Esophagus muscularis mucosa (tissue), 4 donors: ENCODE measurements around the gene PTCHD1. TPM values are rescaled to one million over a fixed set of nuclear protein-coding genes. Genes with fewer than 3 reads are reported as not detected.

Experiments
- DNase-seq: peaks from one replicate; pipeline ENCODE4 v3.0.0-alpha.2; 2017; ENCODE audit errors: extremely low spot score
- H3K27ac ChIP-seq, 4 donors: fragments of 200-600 bp; sonication (generic); replicated peaks in 1 of 4; 1 replicate in 3 of 4; 2 replicates in 1 of 4; pipeline ENCODE4 v1.5.1; 2016 to 2019; ENCODE audit warnings: mild to moderate bottlenecking in 1 of 4
- H3K27me3 ChIP-seq, 4 donors: fragments of 200-600 bp; sonication (generic); one replicate each; pipeline versions ENCODE4 v1.5.1 to v1.6.0; 2016 to 2019
- H3K36me3 ChIP-seq, 4 donors: fragments of 200-600 bp; sonication (generic); one replicate each; pipeline ENCODE4 v1.5.1; 2016 to 2019
- H3K4me1 ChIP-seq, 4 donors: fragments of 200-600 bp; sonication (generic); one replicate each; pipeline ENCODE4 v1.5.1; 2016 to 2019
- H3K4me3 ChIP-seq, 4 donors: fragments of 200-600 bp; sonication (generic); 1 replicate in 2 of 4; 2 replicates in 2 of 4; pipeline ENCODE4 v1.5.1; 2016 to 2019; ENCODE audit warnings: mild to moderate bottlenecking in 4 of 4, moderate library complexity in 1 of 4
- H3K9me3 ChIP-seq, 4 donors: fragments of 200-600 bp; sonication (generic); 1 replicate in 3 of 4; 2 replicates in 1 of 4; pipeline ENCODE4 v1.5.1; 2016 to 2019
- CTCF ChIP-seq, 3 experiments: fragments of 200-600 bp in 2 of 3; fragments of 450-650 bp in 1 of 3; sonication (generic) in 2 of 3; IDR thresholded peaks; one replicate each; pipeline ENCODE4 v1.5.1; 2017 to 2019; ENCODE audit warnings: antibody characterized with exemption in 3 of 3, mild to moderate bottlenecking in 2 of 3, moderate library complexity in 1 of 3
- EP300 ChIP-seq: sonication (generic); formaldehyde crosslinking; IDR thresholded peaks from one replicate; pipeline ENCODE4 v1.6.1; 2017; ENCODE audit warnings: antibody characterized with exemption
- POLR2A ChIP-seq: fragments of 450-650 bp; IDR thresholded peaks from one replicate; pipeline ENCODE4 v1.6.1; 2017; ENCODE audit warnings: antibody characterized with exemption, moderate library complexity, mild to moderate bottlenecking, low read depth
- POLR2AphosphoS5 ChIP-seq, 2 donors: sonication (generic); formaldehyde crosslinking; IDR thresholded peaks; one replicate each; pipeline ENCODE4 v1.6.1; 2017; ENCODE audit warnings: antibody characterized with exemption in 2 of 2
- WGBS: methylation state at CpG from one replicate; pipeline ENCODE4 v1.1.5; 2018; 5-methylcytosine and 5-hydroxymethylcytosine counted together
- intact Hi-C: fragments of 100-400 bp; cut with DNase I; formaldehyde crosslinking; loops from one replicate; pipeline ENCODE4 v1.15.1; 2023
- total RNA-seq, 4 donors: library from RNA; depleted of rRNA; stranded (reverse); fragments of >200 nt; gene quantifications; one replicate each; pipeline versions ENCODE4 v1.1.0 to v1.2.1, GENCODE V29; 2016

Gene PTCHD1
- total RNA-seq, 4 donors from 2014 or later, result 5.8 to 9.1 (median 8.0) TPM

- intact Hi-C loops, result no loop called here
- Histone ChIP-seq H3K9me3 (no peaks in the 10 kb centered on the region), H3K36me3 (no peaks in the 10 kb centered on the region), H3K4me1 (peaks cover 3 to 21% (median 19%) of the 10 kb centered on the region in 4 donors), H3K27ac (peak overlapping the region; percentile 40 to 66 (median 50)), H3K27me3 (no peaks in the 10 kb centered on the region), H3K4me3 (no peak overlapping the region)
- 50% methylated on average over 1 of the region's 1 CpG for WGBS
- no peak for TF ChIP-seq POLR2AphosphoS5 (IDR thresholded peaks at IDR 0.05)
- no peak for TF ChIP-seq EP300
- no peak for TF ChIP-seq POLR2A
- TF ChIP-seq CTCF (IDR thresholded peaks at IDR 0.05), result no peak
- DNase-seq, result no peak
Observed at GRCh38 chrX:23435108-23435507, 100.5 kb downstream of the PTCHD1 start.

GRCh38 chrX:23435575-23435974, 100.9 kb downstream of the PTCHD1 start:
- H3K4me3 ChIP-seq, result no peak overlapping the region
- 62% methylated on average over 2 of the region's 2 CpGs for WGBS
- intact Hi-C loops, result no loop called here
- DNase-seq, result no peak
- no peaks in the 10 kb centered on the region for H3K27me3 ChIP-seq
- no peaks in the 10 kb centered on the region for H3K36me3 ChIP-seq
- H3K27ac ChIP-seq, result peak overlapping the region in 1 of 4 donors; percentile 53
- peaks cover 3 to 21% (median 19%) of the 10 kb centered on the region in 4 donors for H3K4me1 ChIP-seq
- TF ChIP-seq POLR2AphosphoS5 (IDR thresholded peaks at IDR 0.05) (no peak), CTCF (IDR thresholded peaks at IDR 0.05) (no peak), EP300 (no peak), POLR2A (no peak)
- H3K9me3 ChIP-seq, result no peaks in the 10 kb centered on the region

DNA sequence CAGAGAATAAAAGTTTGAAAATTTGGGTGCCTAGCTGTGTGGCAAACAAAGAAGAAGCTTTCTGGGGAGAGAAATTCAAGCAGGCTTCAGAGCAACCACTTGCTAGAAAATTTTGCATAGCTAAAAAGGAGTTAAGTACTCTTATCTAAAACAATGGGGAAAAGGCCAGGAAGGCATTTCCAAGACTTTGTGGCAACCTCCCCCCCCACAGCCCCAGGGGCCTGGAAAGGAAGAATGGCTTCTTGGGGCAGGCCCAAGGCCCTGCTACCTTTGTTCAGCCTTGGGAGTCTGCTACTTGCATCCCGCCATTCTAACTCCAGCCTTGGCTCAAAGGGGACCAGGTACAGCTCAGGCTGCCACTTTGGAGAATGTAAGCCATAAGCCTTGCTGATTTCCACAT, 102.2 kb downstream of the PTCHD1 start:
- Histone ChIP-seq H3K4me3 (no peak overlapping the region), H3K36me3 (no peaks in the 10 kb centered on the region), H3K9me3 (no peaks in the 10 kb centered on the region), H3K27me3 (no peaks in the 10 kb centered on the region), H3K27ac (no peak overlapping the region), H3K4me1 (peaks cover 3 to 21% (median 19%) of the 10 kb centered on the region in 4 donors)
- DNase-seq, result no peak
- TF ChIP-seq POLR2A, result no peak
- TF ChIP-seq EP300, result no peak
- no peak for TF ChIP-seq CTCF (IDR thresholded peaks at IDR 0.05)
- no peak for TF ChIP-seq POLR2AphosphoS5 (IDR thresholded peaks at IDR 0.05)
- 73% methylated on average over 1 of the region's 1 CpG for WGBS
- intact Hi-C loops, result no loop called here

DNA sequence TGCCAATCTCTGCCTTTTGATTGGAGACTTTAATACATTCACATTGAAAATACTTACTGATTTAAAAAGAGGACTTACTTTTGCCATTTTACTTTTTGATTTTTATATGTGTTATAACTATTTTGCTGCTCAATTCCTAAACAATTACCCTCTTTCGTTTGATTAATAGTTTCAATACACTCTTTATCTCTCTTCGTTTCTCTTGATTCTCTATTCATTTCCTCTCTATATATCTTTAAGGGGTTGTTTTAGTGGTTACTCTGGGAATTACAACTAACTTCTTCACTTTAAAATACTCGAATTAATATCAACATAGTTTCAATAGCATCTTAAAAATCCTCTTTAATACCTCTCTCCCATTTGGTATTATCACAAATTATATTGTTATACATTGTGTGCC, 116.6 kb downstream of the PTCHD1 start:
- no peak overlapping the region for H3K27ac ChIP-seq
- intact Hi-C loops, result no loop called here
- WGBS, result 48% methylated on average over 3 of the region's 3 CpGs
- no peaks in the 10 kb centered on the region for H3K27me3 ChIP-seq
- no peaks in the 10 kb centered on the region for H3K9me3 ChIP-seq
- no peak for TF ChIP-seq EP300
- no peak for TF ChIP-seq CTCF (IDR thresholded peaks at IDR 0.05)
- no peak for TF ChIP-seq POLR2A
- no peak for TF ChIP-seq POLR2AphosphoS5 (IDR thresholded peaks at IDR 0.05)
- no peak overlapping the region for H3K4me3 ChIP-seq
- no peak for DNase-seq
- no peaks in the 10 kb centered on the region for H3K36me3 ChIP-seq
- no peaks in the 10 kb centered on the region for H3K4me1 ChIP-seq
